Activated T-helper 1 cell treated with anti-CD3 and anti-CD28 coated beads, Interleukin-12 subunit alpha, Interleukin-12 subunit beta, Interleukin-2, Interleukin-4 antibody, amounts not matched to agents 30 ng/mL and 10 ng/mL and 1 ng/mL, durations not matched to agents 14 hours and 24 hours and 36 hours (primary cell): Measurements from ENCODE around the gene CDK15. TPM values are rescaled to one million over a fixed set of nuclear protein-coding genes. Genes with fewer than 3 reads are reported as not detected.

ENCODE experiments used
- DNase-seq: peaks from one replicate; pipeline ENCODE4 v3.0.0; 2021; ENCODE audit warnings: low spot score
- H3K27ac Mint-ChIP-seq: one replicate; pipeline ENCODE4 v1.8.0; 2021; ENCODE audit warnings: mild to moderate bottlenecking, mixed read lengths
- H3K27me3 Mint-ChIP-seq: one replicate; pipeline ENCODE4 v1.8.0; 2022; ENCODE audit warnings: mild to moderate bottlenecking, moderate library complexity, mixed read lengths; ENCODE audit not compliant: insufficient read depth
- H3K36me3 Mint-ChIP-seq: one replicate; pipeline ENCODE4 v1.8.0; 2021; ENCODE audit warnings: low read depth, mixed read lengths
- H3K4me1 Mint-ChIP-seq: one replicate; pipeline ENCODE4 v1.8.0; 2021; ENCODE audit warnings: low read depth, mixed read lengths
- H3K4me3 Mint-ChIP-seq: one replicate; pipeline ENCODE4 v1.8.0; 2021; ENCODE audit warnings: mild to moderate bottlenecking, moderate library complexity, mixed read lengths
- H3K9me3 Mint-ChIP-seq: one replicate; pipeline ENCODE4 v1.8.0; 2021; ENCODE audit warnings: mixed read lengths
- intact Hi-C: fragments of 100-400 bp; cut with micrococcal nuclease; formaldehyde crosslinking; loops from one replicate; pipeline ENCODE4 v1.15.1; 2024
- total RNA-seq: library from RNA; stranded (reverse); gene quantifications from 2 replicates; pipeline ENCODE4 v1.2.3, GENCODE V29; 2022

Gene CDK15
- total RNA-seq, 1 donor from 2014 or later: not detected

DNA sequence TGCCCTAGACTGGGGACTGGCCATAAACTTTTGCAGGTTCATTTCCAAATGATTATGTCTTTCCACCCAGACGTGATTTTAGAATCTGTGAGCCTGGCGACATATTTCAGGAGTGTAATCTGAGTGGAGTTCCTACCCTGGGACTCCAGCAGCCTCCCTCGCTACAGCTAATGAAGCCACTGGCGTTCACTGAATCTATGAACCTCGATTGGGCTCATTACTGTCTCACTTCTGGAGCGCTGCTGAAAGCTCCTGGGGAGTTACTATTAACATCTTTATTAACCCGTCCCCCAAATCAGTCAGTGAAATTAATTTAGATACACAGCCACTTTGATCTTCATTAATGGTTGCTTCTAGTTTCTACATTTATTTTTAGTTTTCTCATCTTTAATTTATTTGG is 56.5 kb downstream of the CDK15 start:
- no peak for DNase-seq
- intact Hi-C loops: no loop called here
- Mint-ChIP-seq H3K36me3 (no peaks in the 10 kb centered on the region), H3K4me3 (no peak overlapping the region), H3K27me3 (peaks cover 41% of the 10 kb centered on the region), H3K9me3 (no peaks in the 10 kb centered on the region), H3K27ac (no peak overlapping the region), H3K4me1 (peaks cover 18% of the 10 kb centered on the region)

DNA sequence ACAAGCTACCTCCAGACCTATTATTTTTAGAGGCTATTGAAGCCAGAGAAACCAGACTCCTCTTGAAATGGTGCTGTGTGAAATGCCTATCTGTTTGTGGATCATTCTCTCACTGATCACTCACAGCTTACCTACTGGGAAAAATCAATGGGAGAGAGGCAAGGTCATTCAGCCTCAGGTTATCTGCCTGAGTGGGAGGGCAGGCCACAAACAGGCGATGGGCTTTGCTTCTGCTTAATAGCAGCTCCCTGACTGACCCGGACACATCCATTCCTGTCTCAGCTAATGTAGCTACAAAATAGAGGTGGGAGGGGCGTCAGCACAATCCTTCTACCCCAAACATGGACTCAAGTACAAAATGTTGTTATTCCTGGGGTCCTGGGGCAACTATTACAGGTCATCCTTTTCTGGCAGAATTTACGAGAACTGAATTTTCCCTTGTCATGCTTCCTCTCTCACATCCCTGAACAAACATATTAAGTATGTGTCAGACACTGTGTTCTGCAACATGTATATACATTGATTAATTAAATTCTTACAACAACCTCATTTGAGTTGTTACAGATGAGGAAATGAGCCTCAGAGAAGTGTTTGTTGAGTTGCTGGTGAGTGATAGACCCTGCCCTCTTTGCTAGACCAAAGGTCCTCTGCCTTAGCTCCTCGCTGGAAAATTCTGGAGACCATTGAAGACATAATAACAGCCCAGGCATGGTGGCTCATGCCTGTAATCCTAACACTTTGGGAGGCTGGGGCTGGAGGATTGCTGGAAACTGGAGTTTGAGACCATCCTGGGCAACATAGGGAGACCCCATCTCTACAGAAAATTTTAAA is 60.5 kb downstream of the CDK15 start:
- intact Hi-C loops: no loop called here
- no peak overlapping the region for H3K27ac Mint-ChIP-seq
- no peaks in the 10 kb centered on the region for H3K4me1 Mint-ChIP-seq
- peaks cover 32% of the 10 kb centered on the region for H3K27me3 Mint-ChIP-seq
- no peaks in the 10 kb centered on the region for H3K9me3 Mint-ChIP-seq
- no peaks in the 10 kb centered on the region for H3K36me3 Mint-ChIP-seq
- no peak for DNase-seq
- H3K4me3 Mint-ChIP-seq: no peak overlapping the region

DNA sequence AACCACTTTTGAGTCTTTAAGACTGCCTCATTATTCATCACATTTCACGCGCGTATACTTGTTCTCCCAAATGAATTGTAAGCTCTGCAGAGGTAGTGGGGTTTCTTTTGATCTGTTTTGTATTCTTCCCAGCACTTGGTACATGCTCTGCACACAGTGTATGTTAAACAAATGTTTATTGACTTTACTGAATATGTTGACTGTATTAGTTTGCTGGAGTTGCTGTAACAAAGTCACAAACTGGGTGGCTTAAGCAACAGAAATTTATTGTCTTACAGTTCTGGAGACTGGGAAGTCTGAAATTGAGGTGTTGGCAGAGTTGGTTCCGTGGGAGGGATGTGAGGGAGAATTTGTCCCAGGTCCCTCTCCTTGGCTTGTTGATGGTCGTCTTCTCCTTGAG is 65.1 kb downstream of the CDK15 start:
- Mint-ChIP-seq H3K27ac (no peak overlapping the region), H3K36me3 (no peaks in the 10 kb centered on the region), H3K9me3 (no peaks in the 10 kb centered on the region), H3K4me1 (no peaks in the 10 kb centered on the region), H3K4me3 (no peak overlapping the region), H3K27me3 (peaks cover 23% of the 10 kb centered on the region)
- intact Hi-C loops: no loop called here
- DNase-seq: no peak

DNA sequence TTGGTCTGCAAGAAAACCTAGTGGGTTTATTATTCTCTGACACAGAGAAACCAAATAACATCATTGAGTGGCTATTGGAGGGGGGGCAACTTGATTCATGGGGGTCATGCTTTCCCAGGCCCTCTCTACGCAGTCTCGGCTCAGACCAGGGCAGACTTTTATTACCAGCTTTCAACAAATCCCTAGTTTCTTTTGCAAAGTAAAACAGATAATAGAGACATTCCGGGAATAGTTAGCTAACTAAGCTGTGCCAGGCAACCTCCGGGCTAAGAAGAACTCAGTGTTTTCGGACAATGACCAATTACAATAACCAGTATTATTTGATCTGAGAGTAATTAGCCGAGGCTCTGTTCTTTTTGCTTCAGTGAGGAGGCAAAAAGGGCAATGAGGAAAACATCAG is 66.3 kb downstream of the CDK15 start:
- Mint-ChIP-seq H3K9me3 (no peaks in the 10 kb centered on the region), H3K4me3 (no peak overlapping the region), H3K4me1 (no peaks in the 10 kb centered on the region), H3K27ac (no peak overlapping the region), H3K27me3 (peaks cover 21% of the 10 kb centered on the region), H3K36me3 (no peaks in the 10 kb centered on the region)
- intact Hi-C loops: no loop called here
- no peak for DNase-seq

DNA sequence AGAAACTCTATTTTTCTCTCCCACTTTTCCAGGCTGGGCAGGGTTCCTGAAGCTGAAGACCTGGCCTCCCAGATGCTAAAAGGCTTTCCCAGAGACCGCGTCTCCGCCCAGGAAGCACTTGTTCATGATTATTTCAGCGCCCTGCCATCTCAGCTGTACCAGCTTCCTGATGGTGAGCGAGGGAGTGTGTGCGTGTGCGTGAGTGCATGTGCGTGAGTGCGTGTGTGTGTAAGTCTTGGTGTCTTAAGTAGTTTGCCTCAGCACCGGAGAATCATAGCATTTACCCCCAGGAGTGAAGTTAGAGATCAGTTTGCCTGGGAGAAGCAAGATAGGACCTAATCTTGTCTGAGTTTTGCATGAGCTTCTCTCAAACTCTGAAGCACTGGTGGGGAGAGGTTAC is 73.7 kb downstream of the CDK15 start:
- no peak overlapping the region for H3K27ac Mint-ChIP-seq
- no peaks in the 10 kb centered on the region for H3K36me3 Mint-ChIP-seq
- H3K4me1 Mint-ChIP-seq: peaks cover 9% of the 10 kb centered on the region
- no peak for DNase-seq
- intact Hi-C loops: no loop called here
- H3K27me3 Mint-ChIP-seq: peaks cover 32% of the 10 kb centered on the region
- H3K9me3 Mint-ChIP-seq: no peaks in the 10 kb centered on the region
- no peak overlapping the region for H3K4me3 Mint-ChIP-seq

DNA sequence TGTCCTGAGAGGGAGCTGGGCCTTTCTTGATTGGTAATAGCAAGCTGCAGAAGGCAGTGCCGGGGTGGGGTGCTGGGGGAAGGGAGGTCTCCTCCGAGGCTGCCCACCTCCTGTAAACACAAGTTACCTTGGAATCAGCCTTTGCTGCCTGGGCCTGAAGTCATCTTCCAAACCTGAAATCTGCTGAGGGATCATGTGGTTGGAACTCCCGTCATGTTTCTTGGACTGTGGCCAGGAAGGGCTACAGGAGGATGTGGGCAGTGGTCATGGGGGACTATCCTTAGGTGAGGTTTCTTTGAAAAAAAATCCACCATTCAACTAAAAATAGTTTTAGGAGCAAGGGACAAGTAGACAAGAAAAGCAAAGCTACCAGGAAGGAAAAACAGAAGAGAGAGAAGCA is 74.2 kb downstream of the CDK15 start:
- intact Hi-C loops: no loop called here
- H3K27ac Mint-ChIP-seq: no peak overlapping the region
- H3K4me1 Mint-ChIP-seq: peaks cover 9% of the 10 kb centered on the region
- no peak for DNase-seq
- H3K27me3 Mint-ChIP-seq: peaks cover 37% of the 10 kb centered on the region
- H3K9me3 Mint-ChIP-seq: no peaks in the 10 kb centered on the region
- no peaks in the 10 kb centered on the region for H3K36me3 Mint-ChIP-seq
- no peak overlapping the region for H3K4me3 Mint-ChIP-seq

DNA sequence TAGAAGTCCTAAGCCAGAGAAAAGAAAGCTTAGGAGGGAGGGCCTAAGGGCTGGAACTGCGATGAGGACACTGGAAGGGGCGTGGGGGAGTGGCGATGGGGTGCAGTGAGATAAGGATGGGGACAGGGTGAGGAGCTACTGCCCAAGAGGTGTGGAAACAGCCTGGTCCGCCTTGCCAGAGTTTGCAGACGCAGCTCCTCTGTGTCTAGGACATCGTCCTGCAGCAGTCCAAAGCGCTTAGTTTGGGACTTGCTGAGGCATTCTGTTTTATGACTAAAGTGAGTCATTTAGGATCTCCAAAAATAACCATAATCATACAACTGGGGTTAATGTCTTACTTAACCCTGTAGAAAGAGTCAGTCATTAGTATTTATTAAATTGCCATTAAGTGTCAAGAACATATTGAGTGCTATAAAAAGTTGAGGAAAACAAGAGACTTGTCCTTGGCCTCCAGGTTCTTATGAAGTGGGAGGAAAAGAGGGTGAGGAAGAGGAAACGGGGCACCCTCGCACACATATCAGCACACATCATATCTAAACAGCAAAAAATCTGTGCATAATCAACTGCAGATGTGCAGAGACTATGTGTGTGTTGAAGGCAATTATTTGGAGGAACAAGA is 74.8 kb downstream of the CDK15 start:
- Mint-ChIP-seq H3K36me3 (no peaks in the 10 kb centered on the region), H3K4me1 (peaks cover 9% of the 10 kb centered on the region), H3K27me3 (peaks cover 40% of the 10 kb centered on the region), H3K27ac (no peak overlapping the region), H3K4me3 (no peak overlapping the region), H3K9me3 (no peaks in the 10 kb centered on the region)
- DNase-seq: no peak
- intact Hi-C loops: no loop called here

DNA sequence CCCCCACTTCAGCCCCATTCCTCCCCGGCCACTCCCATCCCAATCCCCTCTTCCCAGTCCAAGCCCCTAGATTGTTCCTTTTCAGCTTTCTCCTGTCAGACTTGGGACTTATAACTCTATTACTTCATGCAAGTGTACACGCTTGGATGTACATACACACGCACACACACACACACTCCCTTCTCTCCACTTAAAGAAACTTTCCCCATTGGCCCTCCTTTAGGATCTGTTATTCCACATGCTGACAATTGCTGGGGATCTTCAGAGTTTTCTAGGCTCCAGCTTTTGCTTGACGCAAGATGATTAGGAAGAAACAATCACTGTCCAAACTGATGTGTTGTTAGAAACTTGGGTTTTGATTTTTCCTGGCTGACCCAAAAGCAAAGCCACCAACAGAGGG is 75.4 kb downstream of the CDK15 start:
- H3K9me3 Mint-ChIP-seq: no peaks in the 10 kb centered on the region
- intact Hi-C loops: no loop called here

DNA sequence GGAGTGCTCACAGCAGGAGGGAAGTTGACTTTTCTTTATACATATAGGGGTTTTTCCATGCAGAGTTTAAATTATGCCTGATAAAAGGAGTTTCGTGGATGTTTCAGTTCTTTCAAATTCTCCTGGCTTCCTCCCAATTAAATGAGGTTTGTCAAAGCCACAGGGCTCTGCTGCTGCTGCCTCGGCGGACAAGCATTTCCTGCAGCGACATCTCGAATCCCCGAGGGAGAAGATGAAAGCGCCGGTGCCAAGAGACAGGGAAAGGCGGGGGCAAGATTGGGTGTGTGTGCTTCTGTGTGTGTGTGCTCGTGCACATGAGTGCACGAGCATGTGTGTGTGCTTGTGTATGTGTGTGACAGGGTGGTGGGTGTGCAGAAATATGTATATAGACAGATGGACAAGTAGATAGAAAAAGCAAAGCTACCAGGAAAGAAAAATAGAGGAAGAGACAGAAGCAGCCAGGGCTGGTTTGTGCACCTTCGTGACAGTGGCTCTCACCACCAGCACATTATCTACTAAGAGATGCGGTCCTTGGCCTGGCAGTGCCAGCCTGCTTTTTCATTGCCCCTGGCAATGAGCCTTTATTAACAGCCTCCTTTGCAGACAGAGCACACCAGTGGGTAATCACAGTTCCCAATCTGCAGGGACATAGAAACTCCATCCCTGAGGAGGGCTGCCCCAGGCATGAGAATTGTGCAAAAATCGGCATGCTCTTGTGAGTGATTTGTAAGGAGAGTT is 76.2 kb downstream of the CDK15 start:
- intact Hi-C loops: no loop called here
- Mint-ChIP-seq H3K36me3 (no peaks in the 10 kb centered on the region), H3K27me3 (peaks cover 44% of the 10 kb centered on the region), H3K27ac (no peak overlapping the region), H3K9me3 (no peaks in the 10 kb centered on the region), H3K4me3 (no peak overlapping the region), H3K4me1 (peaks cover 9% of the 10 kb centered on the region)
- DNase-seq: no peak

More for the DNA sequence above, 75.4 kb downstream of the CDK15 start:
- H3K27ac Mint-ChIP-seq: no peak overlapping the region
- no peaks in the 10 kb centered on the region for H3K36me3 Mint-ChIP-seq
- DNase-seq: no peak
- H3K4me3 Mint-ChIP-seq: no peak overlapping the region
- peaks cover 41% of the 10 kb centered on the region for H3K27me3 Mint-ChIP-seq
- H3K4me1 Mint-ChIP-seq: peaks cover 9% of the 10 kb centered on the region

DNA sequence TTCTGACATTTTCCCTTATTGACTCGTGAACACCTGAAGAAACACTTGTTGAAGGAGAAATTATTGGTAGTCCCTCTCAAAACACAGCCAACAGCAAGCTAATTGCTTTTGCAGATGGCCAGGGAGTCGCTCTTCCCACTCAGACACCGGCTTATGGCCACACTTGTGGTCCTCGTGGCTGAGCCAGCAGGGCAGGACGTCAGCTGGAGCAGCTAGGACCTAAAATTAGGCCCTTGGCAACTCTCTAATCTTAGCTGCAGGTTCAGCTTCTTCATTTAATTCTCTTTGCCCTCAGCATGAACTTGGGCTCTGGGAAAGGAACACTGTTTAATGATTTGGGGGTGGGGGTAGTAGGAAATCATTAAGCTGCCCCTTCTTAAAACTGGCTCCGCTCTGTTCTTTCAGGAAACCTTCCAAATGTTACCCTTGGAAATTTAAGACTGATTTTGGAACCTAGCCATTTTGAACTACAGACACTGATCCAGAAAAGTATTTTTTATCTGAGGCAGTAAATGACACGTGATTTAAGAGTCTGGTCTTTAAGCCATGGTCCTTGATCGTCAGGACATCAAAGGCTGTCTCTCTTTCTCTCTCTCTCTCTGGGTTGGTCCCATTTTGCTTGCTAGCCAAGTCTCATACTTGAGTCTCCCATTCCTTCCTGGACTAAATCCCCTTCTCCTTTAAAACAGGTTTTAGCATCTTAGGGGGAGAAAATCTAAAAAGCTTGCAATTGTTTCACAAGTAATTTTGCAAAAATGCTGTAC is 77.5 kb downstream of the CDK15 start:
- peaks cover 53% of the 10 kb centered on the region for H3K27me3 Mint-ChIP-seq
- peaks cover 9% of the 10 kb centered on the region for H3K4me1 Mint-ChIP-seq
- H3K9me3 Mint-ChIP-seq: no peaks in the 10 kb centered on the region
- no peak for DNase-seq
- H3K4me3 Mint-ChIP-seq: no peak overlapping the region
- H3K36me3 Mint-ChIP-seq: no peaks in the 10 kb centered on the region
- no peak overlapping the region for H3K27ac Mint-ChIP-seq
- intact Hi-C loops: no loop called here

DNA sequence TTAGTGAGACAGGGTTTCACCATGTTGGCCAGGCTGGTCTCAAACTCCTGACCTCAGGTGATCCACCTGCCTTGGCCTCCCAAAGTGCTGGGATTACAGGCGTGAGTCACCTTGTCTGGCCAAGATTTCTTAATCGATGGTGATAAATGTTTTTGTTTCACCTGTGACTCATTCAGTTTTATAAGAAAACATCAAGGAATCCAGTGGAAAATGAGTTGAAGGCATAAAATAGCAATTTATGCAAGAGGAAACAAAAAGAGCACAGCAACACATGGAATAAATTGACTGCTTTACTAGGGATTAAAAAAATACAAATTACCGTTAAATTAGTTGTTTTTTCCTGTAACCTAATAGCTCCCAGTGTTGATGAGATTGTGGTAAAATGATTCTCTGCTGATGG is 80.2 kb downstream of the CDK15 start:
- intact Hi-C loops: no loop called here
- H3K27ac Mint-ChIP-seq: no peak overlapping the region
- H3K4me1 Mint-ChIP-seq: peaks cover 9% of the 10 kb centered on the region
- no peak overlapping the region for H3K4me3 Mint-ChIP-seq
- no peaks in the 10 kb centered on the region for H3K36me3 Mint-ChIP-seq
- H3K9me3 Mint-ChIP-seq: no peaks in the 10 kb centered on the region
- no peak for DNase-seq
- peaks cover 43% of the 10 kb centered on the region for H3K27me3 Mint-ChIP-seq

DNA sequence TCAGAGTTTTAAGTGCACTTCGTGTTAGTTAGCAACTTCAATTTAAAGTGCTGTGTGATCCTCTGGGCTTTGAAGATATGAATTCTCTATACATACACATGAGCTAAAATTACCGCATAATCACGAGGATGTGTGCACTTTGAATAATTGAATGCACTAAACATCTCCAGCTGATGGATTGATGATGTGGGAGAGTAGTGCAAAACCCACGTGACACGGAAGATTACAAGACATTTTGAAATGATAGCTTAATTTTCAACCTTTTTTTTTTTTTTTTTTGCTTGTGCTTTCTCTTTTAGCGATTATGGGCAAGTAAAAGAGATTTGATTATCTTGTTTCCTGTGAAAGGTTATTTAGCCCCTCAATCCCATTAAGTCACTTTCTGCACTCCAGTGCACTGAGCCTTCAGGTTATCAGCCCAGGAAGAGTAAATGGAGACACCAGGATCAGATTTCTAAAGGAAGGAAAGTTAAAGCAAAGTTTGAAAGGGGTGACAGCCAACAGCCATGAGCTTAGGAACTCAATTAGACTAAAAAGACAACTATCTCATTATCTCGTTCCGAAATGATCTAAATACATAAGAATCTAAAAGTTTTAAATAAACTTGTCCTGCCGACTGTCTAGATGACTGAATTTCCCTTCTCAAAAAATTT is 81.6 kb downstream of the CDK15 start:
- H3K9me3 Mint-ChIP-seq: no peaks in the 10 kb centered on the region
- DNase-seq: no peak
- intact Hi-C loops: no loop called here
- H3K36me3 Mint-ChIP-seq: no peaks in the 10 kb centered on the region
- H3K27ac Mint-ChIP-seq: no peak overlapping the region
- H3K4me1 Mint-ChIP-seq: no peaks in the 10 kb centered on the region
- peaks cover 36% of the 10 kb centered on the region for H3K27me3 Mint-ChIP-seq
- H3K4me3 Mint-ChIP-seq: no peak overlapping the region
